ENCODE measurements around the gene NFYC. TPM values are rescaled to one million over a fixed set of nuclear protein-coding genes. Genes with fewer than 3 reads are reported as not detected.
A peak's percentile ranks its signal among the peaks of the same experiment; 100 is the strongest.

NFYC gene
- total RNA-seq, 1 donor from 2014 or later = 62.3 TPM

DNA sequence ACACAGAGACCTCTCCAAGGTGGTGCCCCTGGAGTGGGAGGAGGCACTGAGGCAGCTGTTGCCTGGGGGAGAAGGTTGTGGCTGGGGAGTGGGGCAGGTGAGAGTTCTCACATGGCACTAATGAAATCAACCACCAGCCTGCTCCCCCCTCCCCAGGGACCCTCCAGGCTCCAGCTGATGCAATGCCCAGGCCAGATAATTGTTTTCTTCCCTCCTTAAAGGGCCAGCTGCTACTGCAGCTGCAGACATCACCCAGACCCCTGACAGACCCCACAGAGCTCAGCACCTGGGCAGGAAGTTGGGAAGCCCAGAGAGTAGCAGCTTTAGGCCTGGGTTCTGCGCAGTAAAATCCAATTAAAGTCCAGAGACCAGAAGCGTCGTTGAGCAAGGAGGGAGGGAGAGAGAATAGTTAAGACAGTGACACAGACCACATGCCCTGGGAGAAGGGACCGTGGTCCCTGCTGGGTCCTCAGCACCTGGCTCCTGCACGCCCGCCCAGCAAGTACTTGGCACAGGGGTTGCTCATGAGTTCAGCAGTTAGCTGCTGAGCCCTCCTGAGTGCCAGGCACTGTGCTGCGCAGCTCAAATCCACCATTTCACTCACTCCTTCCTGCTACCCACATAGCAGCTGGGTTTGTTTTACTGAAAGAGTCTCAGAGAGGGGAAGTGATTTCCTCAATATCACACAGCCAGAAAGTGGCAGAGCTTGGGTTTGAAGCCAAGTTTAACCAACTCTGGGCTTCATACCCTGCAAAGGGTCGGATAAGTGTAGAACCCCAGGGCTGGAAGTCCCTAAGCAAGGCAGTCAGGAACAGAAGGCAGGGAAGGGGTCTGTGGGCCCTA is 28.0 kb upstream of the NFYC start:
- ATAC-seq (no peak), DNase-seq (ENCODE audit: missing footprints) (no peak)
- intact Hi-C loops (cut with DNase I) = no loop called here

- intact Hi-C loops (cut with DNase I) = no loop called here
- no peak for DNase-seq (ENCODE audit: missing footprints)
- no peak for ATAC-seq
Measured at GRCh38 chr1:40664167-40664537, 27.4 kb upstream of the NFYC start.

- ATAC-seq (no peak), DNase-seq (ENCODE audit: missing footprints) (no peak)
- intact Hi-C loops (cut with DNase I) = loop anchor here (5.0 kb wide), 1 partner anchor 52 kb away; no protein-coding TSS in a partner anchor
Measured at GRCh38 chr1:40664791-40665190, 26.7 kb upstream of the NFYC start.

- ATAC-seq = peak; percentile 91
- DNase-seq (ENCODE audit: missing footprints) = peak; percentile 90
- intact Hi-C loops (cut with DNase I) = loop anchor here (5.0 kb wide), 1 partner anchor 53 kb away; no protein-coding TSS in a partner anchor
Measured at GRCh38 chr1:40665335-40666171, 26.0 kb upstream of the NFYC start, which contains the start of gene RIMS3. Gene RIMS3 (minus strand): TSS chr1:40665682. CDS start chr1:40641925, 23,757 bp downstream.

GRCh38 chr1:40668769-40669525 is 22.6 kb upstream of the NFYC start:
- ATAC-seq = peak; percentile 64

GRCh38 chr1:40673452-40673851 is 18.1 kb upstream of the NFYC start:
- no peak for DNase-seq (ENCODE audit: missing footprints)
- no peak for ATAC-seq
- intact Hi-C loops (cut with DNase I) = no loop called here

More at GRCh38 chr1:40668769-40669525, 22.6 kb upstream of the NFYC start:
- peak; percentile 89 for DNase-seq (ENCODE audit: missing footprints)
- intact Hi-C loops (cut with DNase I) = loop anchor here (2.0 to 5.0 kb wide), 2 partner anchors 44 to 57 kb away; no protein-coding TSS in a partner anchor

- ATAC-seq = no peak
Measured at GRCh38 chr1:40676501-40676900, 15.0 kb upstream of the NFYC start.

GRCh38 chr1:40679165-40679953 is 12.1 kb upstream of the NFYC start:
- no peak for DNase-seq (ENCODE audit: missing footprints)
- intact Hi-C loops (cut with DNase I) = no loop called here
- no peak for ATAC-seq

More at GRCh38 chr1:40676501-40676900, 15.0 kb upstream of the NFYC start:
- intact Hi-C loops (cut with DNase I) = no loop called here
- DNase-seq (ENCODE audit: missing footprints) = no peak

DNA sequence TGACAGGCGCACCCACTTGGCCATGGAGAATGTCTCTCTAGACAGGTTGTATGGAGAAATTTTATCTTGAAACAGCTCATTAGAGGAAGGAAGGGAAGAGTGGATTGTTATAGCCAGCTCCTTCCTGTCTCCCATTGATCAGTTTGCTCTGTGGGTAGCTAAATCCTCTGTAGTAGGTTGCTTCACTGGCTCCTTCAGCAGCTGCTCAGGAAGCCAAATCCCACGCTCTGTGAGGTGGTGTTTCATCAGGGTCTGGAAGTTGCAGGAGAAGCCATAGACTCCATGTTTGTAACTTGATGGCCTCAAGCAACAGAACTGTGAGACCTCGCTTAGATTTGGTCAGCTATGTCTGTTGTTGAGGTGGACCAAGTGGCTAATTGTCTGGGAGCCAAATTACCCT is 6.8 kb upstream of the NFYC start:
- DNase-seq (ENCODE audit: missing footprints) (no peak), ATAC-seq (no peak)
- intact Hi-C loops (cut with DNase I) = no loop called here

- intact Hi-C loops (cut with DNase I) = no loop called here
- no peak for ATAC-seq
- no peak for DNase-seq (ENCODE audit: missing footprints)
Measured at GRCh38 chr1:40687059-40687458, 4.4 kb upstream of the NFYC start.

GRCh38 chr1:40687661-40688060 is 3.8 kb upstream of the NFYC start:
- intact Hi-C loops (cut with DNase I) = no loop called here
- DNase-seq (ENCODE audit: missing footprints) (no peak), ATAC-seq (no peak)

GRCh38 chr1:40689737-40690136 is 1.8 kb upstream of the NFYC start:
- intact Hi-C loops (cut with DNase I) = no loop called here
- ATAC-seq (no peak), DNase-seq (ENCODE audit: missing footprints) (no peak)

DNA sequence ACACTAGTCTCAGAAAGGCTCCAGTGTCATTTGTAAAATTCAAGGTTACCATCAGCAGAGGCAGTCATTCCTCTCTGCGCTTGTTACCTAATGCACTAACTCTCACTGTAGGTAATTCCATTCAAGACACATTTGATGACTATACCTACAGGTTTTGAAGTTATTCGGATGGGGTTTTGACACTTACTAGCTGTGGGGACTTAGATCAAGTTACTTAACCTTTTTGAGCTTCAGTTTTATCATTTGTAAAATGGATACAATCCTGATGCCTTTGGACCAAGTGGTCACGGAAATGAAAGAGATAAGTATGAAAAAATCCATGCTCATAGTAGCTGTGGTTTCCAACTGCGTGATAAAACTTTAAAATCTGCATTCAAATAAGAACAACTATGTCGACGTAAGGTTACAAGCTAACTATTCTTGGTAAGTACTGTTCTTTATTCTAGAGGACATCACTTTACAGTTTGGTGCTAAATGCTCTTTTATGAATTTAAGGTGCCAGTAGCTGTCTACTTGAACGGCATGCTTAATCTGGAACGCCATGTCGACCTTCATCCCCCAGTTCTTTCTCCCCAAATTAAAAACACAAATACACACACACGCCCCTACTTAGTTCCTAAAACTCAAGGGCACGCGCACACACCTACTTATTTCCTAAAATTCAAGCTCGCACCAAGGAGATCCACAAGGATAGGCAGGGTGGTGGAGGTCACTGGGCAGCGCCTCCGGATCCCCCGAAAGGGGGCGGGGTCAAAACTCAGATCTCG is 550 bp upstream of the NFYC start:
- ATAC-seq = no peak
- intact Hi-C loops (cut with DNase I) = no loop called here
- DNase-seq (ENCODE audit: missing footprints) = no peak

- intact Hi-C loops (cut with DNase I) = loop anchor here (2.0 kb wide), 1 partner anchor 16 kb away; no protein-coding TSS in a partner anchor
- DNase-seq (ENCODE audit: missing footprints) (no peak), ATAC-seq (no peak)
Measured at GRCh38 chr1:40692429-40692895, 958 bp downstream of the NFYC start.

DNA sequence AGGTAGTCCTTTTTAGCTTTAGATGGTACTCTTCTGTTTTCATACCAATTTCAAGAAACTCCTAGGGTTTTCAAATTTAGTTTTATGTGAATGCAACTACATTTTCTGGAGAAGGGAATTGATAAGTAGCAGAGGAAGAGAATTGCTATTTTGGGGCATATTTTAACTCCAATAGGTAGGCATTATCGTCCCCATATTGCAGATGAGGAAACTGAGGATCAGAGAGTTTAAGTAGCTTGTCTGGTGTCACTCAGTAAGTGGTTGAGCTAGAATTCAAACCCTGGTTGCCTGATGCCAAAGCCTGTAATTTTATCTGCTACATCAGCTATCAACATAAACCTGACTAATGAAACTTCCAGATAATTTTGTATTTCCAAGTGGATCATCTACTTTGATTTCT is 1.9 kb downstream of the NFYC start:
- intact Hi-C loops (cut with DNase I) = loop anchor here (2.0 kb wide), 1 partner anchor 15 kb away; no protein-coding TSS in a partner anchor

DNA sequence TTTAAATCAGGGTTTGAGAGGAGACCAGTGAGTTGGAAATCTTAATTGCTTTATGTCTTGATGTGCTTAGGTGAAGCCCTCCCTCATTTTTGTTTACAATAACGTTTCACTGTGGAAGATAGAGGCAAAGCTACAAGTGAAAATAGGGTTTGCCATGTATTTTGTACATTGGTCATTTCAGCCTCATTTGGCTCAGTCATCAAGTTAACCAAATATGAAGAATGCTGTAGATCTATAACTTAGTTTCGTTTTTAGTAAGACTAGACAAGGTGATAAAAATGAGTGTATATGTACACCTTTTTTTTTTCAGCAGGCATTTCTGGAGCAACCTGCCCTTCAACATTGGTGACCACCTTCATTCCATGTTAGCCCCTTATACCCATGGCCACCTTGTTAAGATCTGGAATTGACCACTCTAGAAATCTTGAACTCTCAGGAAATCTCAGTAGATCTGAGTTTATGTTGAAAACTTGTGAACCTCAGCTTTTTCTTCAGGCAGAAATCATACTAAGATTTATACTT is 2.9 kb downstream of the NFYC start:
- intact Hi-C loops (cut with DNase I) = no loop called here
- DNase-seq (ENCODE audit: missing footprints) (no peak), ATAC-seq (no peak)

More for the DNA sequence above, 1.9 kb downstream of the NFYC start:
- DNase-seq (ENCODE audit: missing footprints) (no peak), ATAC-seq (no peak)

GRCh38 chr1:40696294-40696693 is 4.8 kb downstream of the NFYC start:
- ATAC-seq = no peak
- intact Hi-C loops (cut with DNase I) = no loop called here
- DNase-seq (ENCODE audit: missing footprints) = no peak
